GM13976 (cell line): ENCODE measurements around the gene PPP1R3G.

Source experiments
- DNase-seq: peaks from one replicate; pipeline ENCODE4 v3.0.0; 2012; ENCODE audit warnings: low spot score
- CTCF ChIP-seq: IDR thresholded peaks from 2 replicates; pipeline ENCODE4 v1.5.1; 2012; ENCODE audit warnings: borderline replicate concordance, mild to moderate bottlenecking; ENCODE audit not compliant: insufficient read depth; ENCODE audit errors: extremely low read depth, missing control alignments, control extremely low read depth
- in situ Hi-C: fragments of 300-500 bp; cut with MboI; formaldehyde crosslinking; loops from one replicate; pipeline ENCODE4 v1.12.0; 2022; ENCODE audit warnings: low sequenced_read_pairs, mixed read lengths, inconsistent platforms; ENCODE audit not compliant: unreplicated experiment

PPP1R3G gene

GRCh38 chr6:5046430-5046829 is 38.7 kb upstream of the PPP1R3G start:
- DNase-seq = no peak
- in situ Hi-C loops = no loop called here
- no peak for TF ChIP-seq CTCF

- no peak for DNase-seq
- in situ Hi-C loops = no loop called here
- TF ChIP-seq CTCF = no peak
Measured at GRCh38 chr6:5050009-5050408, 35.1 kb upstream of the PPP1R3G start.

GRCh38 chr6:5051394-5051793 is 33.7 kb upstream of the PPP1R3G start:
- in situ Hi-C loops = no loop called here
- no peak for TF ChIP-seq CTCF
- no peak for DNase-seq

GRCh38 chr6:5053038-5053437 is 32.1 kb upstream of the PPP1R3G start:
- DNase-seq = no peak
- in situ Hi-C loops = no loop called here
- no peak for TF ChIP-seq CTCF

- no peak for TF ChIP-seq CTCF
- DNase-seq = no peak
- in situ Hi-C loops = no loop called here
Measured at GRCh38 chr6:5053864-5054244, 31.3 kb upstream of the PPP1R3G start.

- no peak for DNase-seq
- in situ Hi-C loops = no loop called here
- no peak for TF ChIP-seq CTCF
Measured at GRCh38 chr6:5054245-5054873, 30.8 kb upstream of the PPP1R3G start.
